HL-60 (cell line): ENCODE results near the gene MIA3.

ENCODE experiments used
- DNase-seq, 2 experiments: peaks; one replicate each; pipeline ENCODE4 v3.0.0-alpha.2; 2010 to 2020; ENCODE audit warnings: low read depth in 1 of 2, low spot score in 1 of 2
- H3K27ac ChIP-seq: fragments of 250-450 bp; sonication (Bioruptor Pico); replicated peaks from 2 replicates; pipeline ENCODE4 v1.5.1; 2020; ENCODE audit warnings: mild to moderate bottlenecking, moderate library complexity
- H3K27me3 ChIP-seq: fragments of 250-450 bp; sonication (Bioruptor Pico); 2 replicates; pipeline ENCODE4 v1.5.1; 2021; ENCODE audit warnings: mild to moderate bottlenecking, moderate library complexity; ENCODE audit not compliant: insufficient read depth, poor library complexity, severe bottlenecking
- H3K4me3 ChIP-seq: replicated peaks from 2 replicates; pipeline ENCODE4 v1.5.1; 2011; ENCODE audit warnings: mild to moderate bottlenecking, control low read depth, low read length; ENCODE audit not compliant: insufficient read depth
- CTCF ChIP-seq: IDR thresholded peaks from one replicate; pipeline ENCODE4 v1.5.1; 2011; ENCODE audit warnings: low read length, control low read depth, inconsistent platforms; ENCODE audit not compliant: insufficient read depth
- GABPA ChIP-seq: IDR thresholded peaks from 2 replicates; pipeline ENCODE4 v1.6.1; 2012; ENCODE audit warnings: low read depth
- POLR2AphosphoS5 ChIP-seq: IDR thresholded peaks from 2 replicates; pipeline ENCODE4 v1.6.1; 2012; ENCODE audit warnings: low read depth
- REST ChIP-seq: IDR thresholded peaks from 2 replicates; pipeline ENCODE4 v1.6.1; 2012; ENCODE audit warnings: low read depth; ENCODE audit not compliant: insufficient replicate concordance
- SPI1 ChIP-seq: IDR thresholded peaks from 2 replicates; pipeline ENCODE4 v1.6.1; 2012; ENCODE audit warnings: low read depth, mild to moderate bottlenecking, borderline replicate concordance
- long read RNA-seq: library from polyadenylated mRNA; unstranded; transcript quantifications from one replicate; pipeline ENCODE4 v2.0.0, GENCODE V29; 2020

The MIA3 gene
- long read RNA-seq, full-length matches to known transcripts = 55 of 156 reads
- long read RNA-seq, partial matches to known transcripts = 77 of 156 reads
- long read RNA-seq, other reads (novel, unspliced or antisense) = 24 of 156 reads

GRCh38 chr1:222618001-222618879 lies at the start of gene MIA3:
MIA3 (plus strand) TSS chr1:222618097; CDS start chr1:222618111, 14 bp downstream.
- peak within 1 kb of the TSS; percentile 56 for H3K27ac ChIP-seq
- H3K27me3 ChIP-seq = no peaks in the 10 kb centered on the region
- DNase-seq = peak; percentile 50 to 68
- no peak for TF ChIP-seq GABPA
- peak; percentile 61; the same call in 1 of the 2 replicates for TF ChIP-seq POLR2AphosphoS5
- TF ChIP-seq SPI1 = no peak
- no peak for TF ChIP-seq CTCF
- peak; percentile 76 for TF ChIP-seq REST
- peak within 1 kb of the TSS; percentile 92 for H3K4me3 ChIP-seq

- Histone ChIP-seq H3K27ac (no peak overlapping the region), H3K27me3 (no peaks in the 10 kb centered on the region), H3K4me3 (no peak overlapping the region)
- TF ChIP-seq POLR2AphosphoS5 (no peak), GABPA (no peak), REST (no peak), CTCF (no peak), SPI1 (no peak)
- no peak for DNase-seq
Observed at GRCh38 chr1:222570837-222571236, 47.1 kb upstream of the MIA3 start.

- no peak overlapping the region for H3K4me3 ChIP-seq
- no peak for TF ChIP-seq REST
- TF ChIP-seq GABPA = no peak
- no peak for TF ChIP-seq CTCF
- TF ChIP-seq SPI1 = no peak
- TF ChIP-seq POLR2AphosphoS5 = no peak
- H3K27ac ChIP-seq = no peak overlapping the region
- no peaks in the 10 kb centered on the region for H3K27me3 ChIP-seq
- DNase-seq = no peak
Observed at GRCh38 chr1:222579316-222579715, 38.6 kb upstream of the MIA3 start.
